ENCODE data around the gene VPS41. TPM values are rescaled to one million over a fixed set of nuclear protein-coding genes. Genes with fewer than 3 reads are reported as not detected.

Gene VPS41
- total RNA-seq, 6 experiments from 2014 or later, result 21.6 to 43.5 (median 26.8) TPM

DNA sequence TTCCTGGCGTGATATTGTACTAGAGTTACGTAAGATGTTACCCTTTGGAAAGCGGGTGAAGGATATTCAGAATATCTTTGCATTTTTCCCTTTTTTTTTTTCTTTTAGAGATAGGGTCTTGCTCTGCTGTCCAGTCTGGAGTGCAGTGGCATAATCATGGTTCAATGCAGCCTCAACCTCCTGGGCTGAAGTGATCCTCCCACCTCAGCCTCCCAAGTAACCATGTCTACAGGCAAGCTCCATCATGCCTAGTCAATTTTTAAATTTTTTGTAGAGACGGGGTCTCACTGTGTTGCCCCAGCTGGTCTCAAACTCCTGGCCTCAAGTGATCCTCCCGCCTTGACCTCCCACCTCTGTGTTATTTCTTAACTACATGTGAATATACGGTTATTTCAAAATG lies 18.4 kb downstream of the VPS41 start:
- H3K4me1 ChIP-seq, result no peaks in the 10 kb centered on the region
- H3K9me3 ChIP-seq, result no peaks in the 10 kb centered on the region
- H3K4me3 ChIP-seq, result no peak overlapping the region
- TF ChIP-seq POLR2A (IDR thresholded peaks at IDR 0.05) (no peak), CTCF (IDR thresholded peaks at IDR 0.05) (no peak)
- DNase-seq (no peak), ATAC-seq (no peak)
- H3K36me3 ChIP-seq, result peaks cover 0 to 6% (median 0%) of the 10 kb centered on the region in 4 donors
- intact Hi-C loops (cut with DNase I), result no loop called here
- no peaks in the 10 kb centered on the region for H3K27me3 ChIP-seq
- no peak overlapping the region for H3K27ac ChIP-seq
- 77% methylated on average over 6 of the region's 6 CpGs for WGBS (ENCODE audit: insufficient coverage, low coverage, low lambda C conversion rate, missing lambda C conversion rate)

- TF ChIP-seq CTCF (IDR thresholded peaks at IDR 0.05) (peak; percentile 7 to 21 (median 15)), POLR2A (IDR thresholded peaks at IDR 0.05) (no peak)
- no peak for DNase-seq
- intact Hi-C loops (cut with DNase I), result no loop called here
- Histone ChIP-seq H3K27me3 (no peaks in the 10 kb centered on the region), H3K36me3 (no peaks in the 10 kb centered on the region), H3K9me3 (no peaks in the 10 kb centered on the region), H3K4me1 (no peaks in the 10 kb centered on the region), H3K4me3 (no peak overlapping the region), H3K27ac (no peak overlapping the region)
- WGBS (ENCODE audit: insufficient coverage, low coverage, low lambda C conversion rate, missing lambda C conversion rate), result 85% methylated on average over 5 of the region's 5 CpGs
- ATAC-seq, result no peak
Measured at GRCh38 chr7:38889872-38890432, 19.0 kb downstream of the VPS41 start.

GRCh38 chr7:38889079-38889478 lies 19.9 kb downstream of the VPS41 start:
- no peak for ATAC-seq
- intact Hi-C loops (cut with DNase I), result no loop called here
- Histone ChIP-seq H3K9me3 (no peaks in the 10 kb centered on the region), H3K36me3 (no peaks in the 10 kb centered on the region), H3K27ac (no peak overlapping the region), H3K27me3 (no peaks in the 10 kb centered on the region), H3K4me1 (no peaks in the 10 kb centered on the region), H3K4me3 (no peak overlapping the region)
- no peak for DNase-seq
- 100% methylated on average over 1 of the region's 1 CpG for whole genome bisulfite sequencing (ENCODE audit: insufficient coverage, low coverage, low lambda C conversion rate, missing lambda C conversion rate)
- TF ChIP-seq CTCF (IDR thresholded peaks at IDR 0.05), result no peak
- no peak for TF ChIP-seq POLR2A (IDR thresholded peaks at IDR 0.05)

DNA sequence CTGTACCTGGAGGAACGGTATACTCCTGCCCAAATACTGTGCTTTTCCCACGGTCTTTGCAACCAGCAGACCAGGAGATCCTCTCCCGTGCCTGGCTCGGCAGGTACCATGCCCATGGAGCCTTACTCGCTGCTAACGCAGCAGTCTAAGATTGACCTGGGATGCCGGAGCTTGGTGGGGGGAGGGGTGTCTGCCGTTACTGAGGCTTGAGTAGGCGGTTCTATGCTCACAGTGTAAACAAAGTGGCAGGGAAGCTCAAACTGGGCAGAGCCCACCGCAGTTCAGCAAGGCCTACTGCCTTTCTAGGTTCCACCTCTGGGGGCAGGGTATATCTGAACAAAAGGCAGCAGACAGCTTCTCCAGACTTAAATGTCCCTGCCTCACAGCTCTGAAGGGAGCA lies 22.7 kb downstream of the VPS41 start:
- no peak overlapping the region for H3K4me3 ChIP-seq
- no CpG with 5 or more reads among the region's 10 CpGs for WGBS (ENCODE audit: insufficient coverage, low coverage, low lambda C conversion rate, missing lambda C conversion rate)
- H3K9me3 ChIP-seq, result no peaks in the 10 kb centered on the region
- TF ChIP-seq CTCF (IDR thresholded peaks at IDR 0.05) (no peak), POLR2A (IDR thresholded peaks at IDR 0.05) (no peak)
- H3K27me3 ChIP-seq, result no peaks in the 10 kb centered on the region
- no peaks in the 10 kb centered on the region for H3K4me1 ChIP-seq
- H3K36me3 ChIP-seq, result no peaks in the 10 kb centered on the region
- no peak for DNase-seq
- intact Hi-C loops (cut with DNase I), result no loop called here
- no peak overlapping the region for H3K27ac ChIP-seq
- no peak for ATAC-seq

DNA sequence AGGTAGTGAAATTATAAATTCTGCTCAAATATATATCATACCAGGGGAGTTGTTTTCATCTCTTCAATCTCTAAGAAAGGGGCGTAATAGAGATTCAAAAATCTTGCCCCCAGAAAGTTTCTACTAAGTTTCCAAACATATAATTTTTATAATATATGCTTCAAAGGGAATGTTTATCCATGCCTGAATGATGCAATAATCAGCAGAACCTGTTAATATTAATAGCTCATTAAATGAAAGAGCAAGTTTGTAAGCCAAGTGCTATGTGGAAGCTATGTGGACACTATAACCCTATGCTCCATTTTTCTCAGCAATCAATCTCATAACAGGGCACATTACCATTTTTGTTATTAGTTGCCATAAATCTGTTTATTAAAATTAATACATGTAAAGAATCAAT lies 25.3 kb downstream of the VPS41 start:
- Histone ChIP-seq H3K27me3 (no peaks in the 10 kb centered on the region), H3K4me1 (no peaks in the 10 kb centered on the region), H3K27ac (no peak overlapping the region), H3K9me3 (no peaks in the 10 kb centered on the region), H3K36me3 (no peaks in the 10 kb centered on the region), H3K4me3 (no peak overlapping the region)
- no peak for TF ChIP-seq CTCF (IDR thresholded peaks at IDR 0.05)
- no peak for TF ChIP-seq POLR2A (IDR thresholded peaks at IDR 0.05)
- 100% methylated on average over 1 of the region's 1 CpG for WGBS (ENCODE audit: insufficient coverage, low coverage, low lambda C conversion rate, missing lambda C conversion rate)
- intact Hi-C loops (cut with DNase I), result no loop called here
- ATAC-seq, result no peak
- DNase-seq, result no peak
